ENCODE data around the gene DMRT1.

Gene DMRT1

GRCh38 chr9:926976-927375 lies 85.5 kb downstream of the DMRT1 start:
- no peak for DNase-seq

- DNase-seq = no peak
These were observed 87.0 kb downstream of the DMRT1 start for GRCh38 chr9:928363-929042.

- no peak for DNase-seq
These were observed 88.2 kb downstream of the DMRT1 start for GRCh38 chr9:929719-930118.

GRCh38 chr9:933356-933755 lies 91.9 kb downstream of the DMRT1 start:
- DNase-seq = no peak

- peak; percentile 14 for DNase-seq
These were observed 94.0 kb downstream of the DMRT1 start for GRCh38 chr9:935348-935965.

GRCh38 chr9:942805-943580 lies 101.5 kb downstream of the DMRT1 start:
- no peak for DNase-seq

- DNase-seq = no peak
These were observed 106.5 kb downstream of the DMRT1 start for GRCh38 chr9:947985-948384.

- no peak for DNase-seq
These were observed 107.0 kb downstream of the DMRT1 start for GRCh38 chr9:948497-948896.

GRCh38 chr9:950139-950538 lies 108.6 kb downstream of the DMRT1 start:
- no peak for DNase-seq

- no peak for DNase-seq
These were observed 111.0 kb downstream of the DMRT1 start for GRCh38 chr9:952546-952945.

- no peak for DNase-seq
These were observed 117.6 kb downstream of the DMRT1 start for GRCh38 chr9:959105-959504.

GRCh38 chr9:959914-960313 lies 118.4 kb downstream of the DMRT1 start:
- DNase-seq = no peak

GRCh38 chr9:962023-962422 lies 120.5 kb downstream of the DMRT1 start:
- no peak for DNase-seq

- DNase-seq = no peak
These were observed 124.0 kb downstream of the DMRT1 start for GRCh38 chr9:965497-965896.

GRCh38 chr9:966870-967269 lies 125.4 kb downstream of the DMRT1 start:
- DNase-seq = no peak

GRCh38 chr9:967436-967835 lies 125.9 kb downstream of the DMRT1 start:
- DNase-seq = no peak

GRCh38 chr9:967903-968641 lies 126.6 kb downstream of the DMRT1 start:
- DNase-seq = no peak

GRCh38 chr9:969310-970150 lies 128.0 kb downstream of the DMRT1 start:
- no peak for DNase-seq

GRCh38 chr9:970151-970996 lies 128.9 kb downstream of the DMRT1 start:
- no peak for DNase-seq

GRCh38 chr9:971901-972500 lies 130.5 kb downstream of the DMRT1 start:
- DNase-seq = no peak
